Measurements from ENCODE around the gene DHX8.

DHX8 gene

GRCh38 chr17:43528988-43529814 lies 45.4 kb downstream of the DHX8 start:
- WGBS (ENCODE audit: extremely low coverage, insufficient coverage, insufficient read length), result no CpG with 5 or more reads among the region's 20 CpGs
- H3K4me2 ChIP-seq (ENCODE audit: low read length), result no peak overlapping the region
- no peak overlapping the region for H3K18ac ChIP-seq (ENCODE audit: low read length)
- H4K12ac ChIP-seq (ENCODE audit: low read depth, low read length), result peak overlapping the region; percentile 12
- H3K4ac ChIP-seq (ENCODE audit: low read depth, low read length), result no peak overlapping the region
- no peak overlapping the region for H2AFZ ChIP-seq (ENCODE audit: insufficient read depth, low read length, poor library complexity)
- H2BK5ac ChIP-seq (ENCODE audit: low read depth, low read length, poor library complexity), result peak overlapping the region; percentile 9
- peak overlapping the region; percentile 16 for H4K8ac ChIP-seq (ENCODE audit: low read depth, low read length)
- no peak overlapping the region for H3K9ac ChIP-seq (ENCODE audit: low read length)
- H4K91ac ChIP-seq (ENCODE audit: low read depth, low read length), result peak overlapping the region; percentile 24
- DNase-seq, result peak; percentile 3 to 36
- peaks cover 25 to 32% of the 10 kb centered on the region in 2 experiments for H3K36me3 ChIP-seq (ENCODE audit: control insufficient read depth in 1 of 2, insufficient read depth in 2 of 2, low read length in 2 of 2)
- no peak overlapping the region for H3K23ac ChIP-seq (ENCODE audit: low read length)
- H3K79me1 ChIP-seq (ENCODE audit: low read length), result peaks cover 6% of the 10 kb centered on the region
- peak overlapping the region; percentile 41 for H3K14ac ChIP-seq (ENCODE audit: low read length)
- H2BK120ac ChIP-seq (ENCODE audit: insufficient read depth, low read length, poor library complexity), result peak overlapping the region; percentile 61
- peaks cover 3% of the 10 kb centered on the region for H3K79me2 ChIP-seq (ENCODE audit: control insufficient read depth, insufficient read depth, low read length, poor library complexity)
- no peaks in the 10 kb centered on the region for H3K27me3 ChIP-seq (ENCODE audit: insufficient read depth, low read length)
- H2BK12ac ChIP-seq (ENCODE audit: low read length), result no peak overlapping the region
- H3K27ac ChIP-seq (ENCODE audit: low read depth, low read length), result peak overlapping the region; percentile 63
- H3K4me1 ChIP-seq (ENCODE audit: control insufficient read depth in 1 of 2, insufficient read depth in 2 of 2, low read length in 2 of 2), result peaks cover 31 to 35% of the 10 kb centered on the region in 2 experiments
- H3K9me3 ChIP-seq (ENCODE audit: insufficient read depth, low read depth, low read length), result no peaks in the 10 kb centered on the region
- H3K4me3 ChIP-seq (ENCODE audit: low read depth, low read length), result no peak overlapping the region
- H2AK5ac ChIP-seq (ENCODE audit: low read length), result no peak overlapping the region

- Histone ChIP-seq H3K4me1 (ENCODE audit: control insufficient read depth in 1 of 2, insufficient read depth in 2 of 2, low read length in 2 of 2) (peaks cover 30 to 32% of the 10 kb centered on the region in 2 experiments), H3K79me2 (ENCODE audit: control insufficient read depth, insufficient read depth, low read length, poor library complexity) (peaks cover 2% of the 10 kb centered on the region), H4K91ac (ENCODE audit: low read depth, low read length) (peak overlapping the region; percentile 34), H3K14ac (ENCODE audit: low read length) (peak overlapping the region; percentile 42), H3K9me3 (ENCODE audit: insufficient read depth, low read depth, low read length) (no peaks in the 10 kb centered on the region), H3K27me3 (ENCODE audit: insufficient read depth, low read length) (no peaks in the 10 kb centered on the region), H3K9ac (ENCODE audit: low read length) (no peak overlapping the region), H2BK120ac (ENCODE audit: insufficient read depth, low read length, poor library complexity) (no peak overlapping the region), H3K4me2 (ENCODE audit: low read length) (peak overlapping the region; percentile 40), H2AK5ac (ENCODE audit: low read length) (no peak overlapping the region), H2AFZ (ENCODE audit: insufficient read depth, low read length, poor library complexity) (no peak overlapping the region), H2BK12ac (ENCODE audit: low read length) (no peak overlapping the region), H3K27ac (ENCODE audit: low read depth, low read length) (peak overlapping the region; percentile 12), H3K18ac (ENCODE audit: low read length) (peak overlapping the region; percentile 31), H4K8ac (ENCODE audit: low read depth, low read length) (no peak overlapping the region), H3K23ac (ENCODE audit: low read length) (no peak overlapping the region), H2BK5ac (ENCODE audit: low read depth, low read length, poor library complexity) (no peak overlapping the region), H3K36me3 (ENCODE audit: control insufficient read depth in 1 of 2, insufficient read depth in 2 of 2, low read length in 2 of 2) (peaks cover 19 to 26% of the 10 kb centered on the region in 2 experiments), H3K79me1 (ENCODE audit: low read length) (peaks cover 5% of the 10 kb centered on the region), H4K12ac (ENCODE audit: low read depth, low read length) (no peak overlapping the region), H3K4ac (ENCODE audit: low read depth, low read length) (no peak overlapping the region), H3K4me3 (ENCODE audit: low read depth, low read length) (no peak overlapping the region)
- DNase-seq, result no peak
- WGBS (ENCODE audit: extremely low coverage, insufficient coverage, insufficient read length), result no CpG with 5 or more reads among the region's 6 CpGs
Measured at GRCh38 chr17:43529947-43530287, 46.1 kb downstream of the DHX8 start.

- WGBS (ENCODE audit: extremely low coverage, insufficient coverage, insufficient read length), result no CpG with 5 or more reads among the region's 23 CpGs
- no peak overlapping the region for H3K4me3 ChIP-seq (ENCODE audit: low read depth, low read length)
- peak overlapping the region; percentile 40 for H3K4me2 ChIP-seq (ENCODE audit: low read length)
- H4K12ac ChIP-seq (ENCODE audit: low read depth, low read length), result no peak overlapping the region
- H3K18ac ChIP-seq (ENCODE audit: low read length), result no peak overlapping the region
- H3K36me3 ChIP-seq (ENCODE audit: control insufficient read depth in 1 of 2, insufficient read depth in 2 of 2, low read length in 2 of 2), result peaks cover 16 to 23% of the 10 kb centered on the region in 2 experiments
- no peak overlapping the region for H2AK5ac ChIP-seq (ENCODE audit: low read length)
- no peaks in the 10 kb centered on the region for H3K27me3 ChIP-seq (ENCODE audit: insufficient read depth, low read length)
- no peak overlapping the region for H3K9ac ChIP-seq (ENCODE audit: low read length)
- H2AFZ ChIP-seq (ENCODE audit: insufficient read depth, low read length, poor library complexity), result no peak overlapping the region
- H3K79me2 ChIP-seq (ENCODE audit: control insufficient read depth, insufficient read depth, low read length, poor library complexity), result peaks cover 1% of the 10 kb centered on the region
- H3K4ac ChIP-seq (ENCODE audit: low read depth, low read length), result no peak overlapping the region
- H2BK12ac ChIP-seq (ENCODE audit: low read length), result no peak overlapping the region
- peak overlapping the region; percentile 31 for H4K91ac ChIP-seq (ENCODE audit: low read depth, low read length)
- H2BK5ac ChIP-seq (ENCODE audit: low read depth, low read length, poor library complexity), result peak overlapping the region; percentile 16
- no peaks in the 10 kb centered on the region for H3K9me3 ChIP-seq (ENCODE audit: insufficient read depth, low read depth, low read length)
- H3K23ac ChIP-seq (ENCODE audit: low read length), result no peak overlapping the region
- peaks cover 4% of the 10 kb centered on the region for H3K79me1 ChIP-seq (ENCODE audit: low read length)
- H3K27ac ChIP-seq (ENCODE audit: low read depth, low read length), result peak overlapping the region; percentile 12
- peak overlapping the region; percentile 14 for H2BK120ac ChIP-seq (ENCODE audit: insufficient read depth, low read length, poor library complexity)
- H3K4me1 ChIP-seq (ENCODE audit: control insufficient read depth in 1 of 2, insufficient read depth in 2 of 2, low read length in 2 of 2), result peaks cover 24 to 27% of the 10 kb centered on the region in 2 experiments
- no peak overlapping the region for H3K14ac ChIP-seq (ENCODE audit: low read length)
- DNase-seq, result peak; percentile 79 to 84
- H4K8ac ChIP-seq (ENCODE audit: low read depth, low read length), result peak overlapping the region; percentile 63
Measured at GRCh38 chr17:43530288-43531081, 46.7 kb downstream of the DHX8 start.

GRCh38 chr17:43531082-43531378 lies 47.3 kb downstream of the DHX8 start:
- Histone ChIP-seq H3K4ac (ENCODE audit: low read depth, low read length) (no peak overlapping the region), H3K23ac (ENCODE audit: low read length) (no peak overlapping the region), H3K27me3 (ENCODE audit: insufficient read depth, low read length) (no peaks in the 10 kb centered on the region), H4K91ac (ENCODE audit: low read depth, low read length) (peak overlapping the region; percentile 31), H4K8ac (ENCODE audit: low read depth, low read length) (no peak overlapping the region), H2AFZ (ENCODE audit: insufficient read depth, low read length, poor library complexity) (no peak overlapping the region), H3K36me3 (ENCODE audit: control insufficient read depth in 1 of 2, insufficient read depth in 2 of 2, low read length in 2 of 2) (peaks cover 11 to 19% of the 10 kb centered on the region in 2 experiments), H3K18ac (ENCODE audit: low read length) (no peak overlapping the region), H4K12ac (ENCODE audit: low read depth, low read length) (no peak overlapping the region), H3K9ac (ENCODE audit: low read length) (no peak overlapping the region), H3K79me2 (ENCODE audit: control insufficient read depth, insufficient read depth, low read length, poor library complexity) (peaks cover 1% of the 10 kb centered on the region), H3K14ac (ENCODE audit: low read length) (no peak overlapping the region), H3K9me3 (ENCODE audit: insufficient read depth, low read depth, low read length) (no peaks in the 10 kb centered on the region), H3K27ac (ENCODE audit: low read depth, low read length) (no peak overlapping the region), H2AK5ac (ENCODE audit: low read length) (no peak overlapping the region), H2BK12ac (ENCODE audit: low read length) (no peak overlapping the region), H3K79me1 (ENCODE audit: low read length) (peaks cover 4% of the 10 kb centered on the region), H3K4me1 (ENCODE audit: control insufficient read depth in 1 of 2, insufficient read depth in 2 of 2, low read length in 2 of 2) (peaks cover 20 to 23% of the 10 kb centered on the region in 2 experiments), H2BK120ac (ENCODE audit: insufficient read depth, low read length, poor library complexity) (peak overlapping the region; percentile 14), H2BK5ac (ENCODE audit: low read depth, low read length, poor library complexity) (peak overlapping the region; percentile 16), H3K4me2 (ENCODE audit: low read length) (peak overlapping the region; percentile 29), H3K4me3 (ENCODE audit: low read depth, low read length) (no peak overlapping the region)
- DNase-seq, result peak in 1 of 2 donors; percentile 8
- no CpG with 5 or more reads among the region's 3 CpGs for WGBS (ENCODE audit: extremely low coverage, insufficient coverage, insufficient read length)

Measured in trophoblast cell (in vitro differentiated cells and primary cell).